Activated CD4-positive, alpha-beta T cell treated with anti-CD3 and anti-CD28 coated beads, Interleukin-2, Interleukin-6, amounts not matched to agents 100 ng/mL and 50 ng/mL, durations not matched to agents 16 hours and 8 hours (primary cell): ENCODE data around the gene SMURF2.
"Not testable (repeated sequence)": the region's sequence is repeated elsewhere in the genome, so short reads cannot be mapped to it uniquely, and the experiment has no call there.

ENCODE experiments used
- DNase-seq: peaks from one replicate; pipeline ENCODE4 v3.0.0-alpha.2; 2020

SMURF2 gene

GRCh38 chr17:64661976-64662773, at the start of gene SMURF2:
TSS of gene SMURF2 (minus strand) at chr17:64662307. CDS start at chr17:64661880, 427 bp downstream.
- DNase-seq, result peak; percentile 83

GRCh38 chr17:64709481-64709880, 47.4 kb upstream of the SMURF2 start:
- DNase-seq, result no peak

GRCh38 chr17:64707050-64707591, 45.0 kb upstream of the SMURF2 start:
- no peak for DNase-seq

DNA sequence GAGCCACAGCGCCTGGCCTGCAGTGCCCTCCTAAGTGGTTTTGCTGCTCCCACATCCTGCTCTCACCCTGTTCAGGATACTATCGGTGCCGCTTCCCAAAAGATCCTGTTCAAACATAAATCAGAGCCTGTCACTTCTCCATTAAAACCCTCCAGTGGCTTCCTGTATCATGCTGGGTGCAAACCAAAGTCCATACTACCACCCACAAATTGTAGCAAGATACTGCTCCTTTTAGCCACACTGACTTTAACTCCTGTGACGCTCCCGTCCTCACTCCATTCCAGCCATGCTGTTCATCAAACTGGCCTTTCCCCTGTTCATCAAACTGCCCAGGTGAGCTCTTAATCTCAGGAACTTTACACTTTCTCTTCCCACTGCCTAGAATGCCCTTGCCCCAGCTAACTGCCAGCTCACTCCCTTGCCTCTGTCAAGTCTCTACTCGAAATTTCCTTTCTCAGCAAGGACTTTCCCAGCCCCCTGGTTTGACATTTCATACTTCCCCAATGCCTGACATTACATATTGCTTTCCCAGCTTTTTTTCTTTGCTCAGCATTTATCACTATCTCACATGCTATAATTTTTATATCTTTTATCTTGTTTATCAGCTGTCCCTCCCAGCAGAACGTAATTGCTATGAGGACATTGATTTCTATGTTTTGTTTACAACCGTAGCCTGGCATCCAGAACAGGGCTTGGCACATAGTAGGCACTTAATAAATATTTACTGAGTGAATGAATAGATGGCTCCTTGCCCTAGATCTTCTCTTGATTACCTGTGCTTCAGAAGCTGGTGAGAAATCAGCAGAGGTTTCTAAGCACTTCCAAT, 44.3 kb upstream of the SMURF2 start:
- no peak for DNase-seq

DNA sequence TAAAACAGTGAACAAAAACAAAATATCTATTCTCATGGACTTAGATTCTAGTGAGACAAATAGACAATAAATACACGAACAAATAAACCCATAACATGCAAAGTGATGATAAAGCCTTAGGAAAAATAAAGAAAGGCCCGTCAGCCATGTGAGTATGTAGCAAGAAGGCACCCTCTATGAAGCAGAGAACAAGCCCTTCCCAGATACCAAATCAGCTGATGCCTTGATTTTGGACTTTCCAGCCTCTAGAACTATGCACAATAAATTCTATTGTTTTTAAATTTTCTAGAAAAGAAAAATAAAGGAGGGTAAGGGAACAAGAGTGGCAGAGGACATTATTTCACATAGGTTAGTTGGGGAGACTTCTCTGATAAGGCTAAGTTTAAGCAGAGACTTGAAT, 40.7 kb upstream of the SMURF2 start:
- no peak for DNase-seq

- no peak for DNase-seq
Measured at GRCh38 chr17:64698725-64699124, 36.6 kb upstream of the SMURF2 start.

DNA sequence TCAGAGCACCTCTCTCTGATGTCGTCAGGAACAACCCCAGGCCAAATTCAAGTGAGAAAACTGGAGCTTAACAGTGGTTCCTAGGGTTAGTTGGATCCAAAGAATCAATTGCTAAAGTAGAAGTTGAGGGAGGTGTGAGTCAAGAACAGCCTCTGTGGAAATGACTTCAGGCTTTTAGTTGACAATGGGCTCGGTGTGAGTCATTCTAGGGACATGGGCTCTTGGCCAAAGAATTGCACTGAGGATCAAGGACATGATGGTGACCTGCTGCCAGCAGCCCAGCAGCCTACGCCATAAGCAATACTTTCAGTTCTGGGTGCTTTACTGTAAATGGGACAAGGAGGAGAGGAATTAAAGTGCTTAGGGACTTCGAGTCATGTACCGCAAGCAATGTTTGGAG, 32.1 kb upstream of the SMURF2 start:
- no peak for DNase-seq

DNA sequence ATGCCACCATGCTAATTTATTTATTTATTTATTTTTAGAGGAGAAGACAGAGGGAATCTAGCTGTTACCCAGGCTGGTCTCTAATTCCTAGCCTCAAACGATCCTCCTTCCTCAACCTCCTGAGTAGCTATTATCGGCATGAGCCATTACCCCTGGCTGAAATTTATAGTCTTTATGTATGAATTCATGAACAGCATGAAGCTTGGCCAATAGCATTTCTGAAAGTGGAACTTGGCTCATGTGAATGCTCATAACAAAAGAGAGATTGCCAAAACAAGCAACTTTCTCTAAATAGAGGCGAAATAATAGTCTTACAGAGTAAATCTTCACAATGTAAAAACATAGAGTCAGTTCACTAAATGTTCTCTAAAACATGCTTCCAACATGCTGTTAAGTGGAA, 30.1 kb upstream of the SMURF2 start:
- DNase-seq, result no peak

GRCh38 chr17:64689106-64689505, 27.0 kb upstream of the SMURF2 start:
- no peak for DNase-seq

- no peak for DNase-seq
Measured at GRCh38 chr17:64688481-64688880, 26.4 kb upstream of the SMURF2 start.

GRCh38 chr17:64687961-64688360, 25.9 kb upstream of the SMURF2 start:
- DNase-seq, result no peak

DNA sequence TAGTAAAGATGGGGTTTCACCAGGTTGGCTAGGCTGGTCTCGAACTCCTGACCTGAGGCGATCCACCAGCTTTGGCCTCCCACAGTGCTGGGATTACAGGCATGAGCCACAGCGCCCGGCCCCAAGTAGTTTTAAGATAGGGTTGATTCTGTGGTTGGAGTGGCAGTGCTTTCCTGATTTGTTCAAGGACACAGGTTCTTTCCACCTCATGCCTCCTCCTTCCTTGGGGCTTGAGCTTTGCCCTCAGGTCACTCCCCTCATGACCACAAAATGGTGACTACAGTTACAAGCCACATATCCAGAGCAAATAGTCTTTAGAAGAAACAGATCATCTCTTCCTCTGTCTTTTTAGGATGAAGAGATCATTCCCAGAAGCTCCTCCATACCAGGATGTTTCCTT, 25.3 kb upstream of the SMURF2 start:
- DNase-seq, result no peak

DNA sequence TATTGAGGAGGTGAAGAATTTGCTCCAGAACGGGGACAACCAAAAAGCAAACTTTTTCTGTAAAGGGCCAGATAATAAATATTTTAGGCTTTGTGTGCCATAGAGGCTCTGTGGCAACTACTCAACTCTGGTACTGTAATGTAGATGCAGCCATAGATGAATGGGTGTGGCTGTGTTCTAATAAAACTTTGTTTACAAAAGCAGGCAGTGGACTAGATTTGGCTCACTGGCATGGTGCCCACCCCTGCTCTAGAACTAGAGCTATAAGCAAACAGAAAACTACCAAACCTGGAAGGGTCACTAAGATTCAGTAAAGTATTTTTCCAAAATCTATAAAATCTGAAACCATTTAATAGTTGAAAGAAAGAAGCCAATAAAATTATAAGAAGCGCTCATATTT, 24.6 kb upstream of the SMURF2 start:
- no peak for DNase-seq

DNA sequence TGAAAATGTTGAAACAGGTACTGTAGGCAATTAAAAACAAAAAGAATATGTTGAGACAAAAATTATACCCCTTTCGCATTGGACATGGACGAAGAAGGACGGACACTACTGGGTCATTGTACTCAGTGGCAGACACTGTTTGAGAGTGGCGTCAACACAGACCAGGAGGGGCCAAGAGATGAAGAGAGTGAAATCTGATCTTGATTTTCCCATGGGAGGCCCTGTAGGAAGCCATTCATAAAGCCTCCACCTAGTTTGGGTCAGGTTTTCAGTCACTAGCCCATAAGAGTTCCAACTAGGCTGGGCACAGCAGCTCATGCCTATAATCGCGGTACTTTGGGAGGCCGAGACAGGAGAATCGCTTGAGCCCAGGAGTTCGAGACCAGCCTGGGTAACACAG, 23.6 kb upstream of the SMURF2 start:
- no peak for DNase-seq

DNA sequence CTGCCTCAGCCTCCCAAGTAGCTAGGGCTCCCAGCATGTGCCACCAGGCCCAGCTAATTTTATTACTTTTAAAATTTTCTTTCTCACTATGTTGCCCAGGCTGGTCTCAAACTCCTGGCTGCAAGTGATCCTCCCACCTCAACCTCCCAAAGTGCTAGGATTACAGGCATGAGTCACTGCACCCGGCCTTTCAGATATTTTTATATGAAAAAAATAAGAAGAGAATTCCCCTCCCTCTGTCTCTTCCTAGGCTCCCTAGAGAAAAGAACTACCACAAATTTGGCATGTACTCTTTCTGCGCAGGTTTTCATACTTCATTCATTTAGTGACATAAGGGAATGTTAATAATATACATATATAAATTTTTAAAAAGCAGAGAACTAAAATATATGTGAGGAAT, 21.7 kb upstream of the SMURF2 start:
- no peak for DNase-seq

GRCh38 chr17:64682261-64683181, 20.4 kb upstream of the SMURF2 start:
- no peak for DNase-seq

- DNase-seq, result no peak
Measured at GRCh38 chr17:64679710-64680216, 17.7 kb upstream of the SMURF2 start.

- DNase-seq, result no peak
Measured at GRCh38 chr17:64676763-64677162, 14.7 kb upstream of the SMURF2 start.

DNA sequence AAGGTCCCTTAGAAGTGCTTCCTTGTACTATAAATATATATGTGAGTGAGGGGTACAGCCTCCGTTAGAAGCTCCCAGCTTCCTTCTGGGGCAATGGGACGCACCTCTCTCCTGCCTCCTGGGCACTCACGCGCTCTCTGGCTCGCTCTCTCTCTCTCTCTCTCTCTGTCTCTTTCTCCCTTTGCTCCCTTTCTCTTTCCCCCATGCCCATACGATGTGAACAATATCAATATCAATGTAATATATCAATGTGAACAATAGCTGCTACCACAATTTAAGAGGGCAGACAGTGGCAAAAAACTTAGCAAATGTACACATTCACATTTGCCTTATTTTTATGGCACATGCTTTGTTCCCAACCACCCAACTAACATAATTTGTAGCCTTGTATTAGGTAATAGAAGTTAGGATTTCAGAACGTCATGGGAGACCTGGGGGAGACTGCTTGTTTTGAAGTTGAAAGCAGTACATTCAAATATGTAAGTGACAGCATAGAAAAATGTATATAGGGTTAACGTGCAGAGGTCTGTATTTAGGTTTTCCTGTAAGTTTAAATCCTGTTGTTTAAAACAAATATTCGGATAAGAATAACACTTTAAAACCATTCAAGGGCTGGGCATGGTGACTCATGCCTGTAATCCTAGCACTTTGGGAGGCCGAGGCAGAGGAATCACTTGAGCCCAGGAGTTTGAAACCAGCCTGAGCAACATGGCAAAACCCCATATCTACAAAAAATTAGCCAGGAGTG, 8.9 kb upstream of the SMURF2 start:
- DNase-seq, result not testable (repeated sequence)

DNA sequence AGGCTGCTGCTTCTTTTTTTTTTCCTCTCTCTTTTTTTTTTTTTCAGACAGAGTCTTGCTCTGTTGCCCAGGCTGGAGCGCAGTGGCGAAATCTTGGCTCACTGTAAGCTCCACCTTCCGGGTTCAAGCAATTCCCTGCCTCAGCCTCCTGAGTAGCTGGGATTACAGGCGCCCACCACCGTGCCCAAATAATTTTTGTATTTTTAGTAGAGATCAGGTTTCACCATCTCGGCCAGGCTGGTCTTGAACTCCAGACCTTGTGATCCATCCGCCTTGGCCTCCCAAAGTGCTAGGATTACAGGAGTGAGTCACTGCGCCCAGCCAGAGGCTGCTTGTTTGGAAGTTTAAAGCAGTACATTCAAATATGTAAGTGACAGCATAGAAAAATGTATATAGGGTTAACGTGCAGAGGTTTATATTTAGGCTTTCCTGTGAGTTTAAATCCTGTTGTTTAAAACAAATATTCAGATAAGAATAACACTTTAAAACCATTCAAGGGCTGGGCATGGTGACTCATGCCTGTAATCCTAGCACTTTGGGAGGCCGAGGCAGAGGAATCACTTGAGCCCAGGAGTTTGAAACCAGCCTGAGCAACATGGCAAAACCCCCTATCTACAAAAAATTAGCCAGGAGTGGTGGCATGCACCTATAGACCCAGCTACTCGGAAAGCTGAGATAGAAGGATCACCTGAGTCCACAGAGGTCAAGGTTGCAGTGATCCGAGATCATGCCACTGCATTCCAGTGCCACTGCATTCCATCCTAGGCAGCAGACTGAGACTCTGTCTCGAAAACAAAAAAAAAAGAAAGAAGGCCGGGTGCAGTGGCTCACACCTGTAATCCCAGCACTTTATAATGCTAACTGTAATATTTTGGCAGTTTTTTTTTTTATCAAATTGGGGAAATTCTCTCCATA, 6.0 kb upstream of the SMURF2 start:
- not testable (repeated sequence) for DNase-seq
